Measurements from ENCODE around the gene SMNDC1. TPM values are rescaled to one million over a fixed set of nuclear protein-coding genes. Genes with fewer than 3 reads are reported as not detected.
"Not testable (repeated sequence)": the region's sequence is repeated elsewhere in the genome, so short reads cannot be mapped to it uniquely, and the experiment has no call there.

SMNDC1 gene
- total and polyA plus RNA-seq, 3 experiments from 2014 or later, result 17.7 to 60.1 (median 54.9) TPM

GRCh38 chr10:110336111-110336721 is 31.5 kb upstream of the SMNDC1 start:
- ChIA-PET POLR2A (no interaction called here), CTCF (no interaction called here)
- Histone ChIP-seq H3K36me3 (ENCODE audit: insufficient read depth, low read length) (no peaks in the 10 kb centered on the region), H3K4me3 (ENCODE audit: low read length) (no peak overlapping the region), H3K9me3 (ENCODE audit: low read length) (no peaks in the 10 kb centered on the region), H3K27me3 (ENCODE audit: insufficient read depth, low read length, poor library complexity, severe bottlenecking) (no peaks in the 10 kb centered on the region), H3K27ac (ENCODE audit: low read depth, low read length) (no peak overlapping the region), H3K4me1 (ENCODE audit: insufficient read depth, low read length) (no peaks in the 10 kb centered on the region)
- peaks cover 0 to 7% of the 10 kb centered on the region in 2 donors for H3K27me3 Mint-ChIP-seq
- H3K9me3 Mint-ChIP-seq, result no peaks in the 10 kb centered on the region
- no peak overlapping the region for H3K4me3 Mint-ChIP-seq
- H3K36me3 Mint-ChIP-seq, result no peaks in the 10 kb centered on the region
- no peak for DNase-seq
- H3K27ac Mint-ChIP-seq, result no peak overlapping the region
- H3K4me1 Mint-ChIP-seq, result peaks cover 8 to 13% (median 9%) of the 10 kb centered on the region in 3 donors

GRCh38 chr10:110335314-110336064 is 30.8 kb upstream of the SMNDC1 start:
- Histone ChIP-seq H3K27me3 (ENCODE audit: insufficient read depth, low read length, poor library complexity, severe bottlenecking) (no peaks in the 10 kb centered on the region), H3K9me3 (ENCODE audit: low read length) (no peaks in the 10 kb centered on the region), H3K4me3 (ENCODE audit: low read length) (no peak overlapping the region), H3K4me1 (ENCODE audit: insufficient read depth, low read length) (no peaks in the 10 kb centered on the region), H3K27ac (ENCODE audit: low read depth, low read length) (no peak overlapping the region), H3K36me3 (ENCODE audit: insufficient read depth, low read length) (no peaks in the 10 kb centered on the region)
- H3K4me3 Mint-ChIP-seq, result no peak overlapping the region
- H3K27ac Mint-ChIP-seq, result no peak overlapping the region
- no peak for DNase-seq
- ChIA-PET POLR2A (no interaction called here), CTCF (no interaction called here)
- H3K36me3 Mint-ChIP-seq, result peaks cover 0 to 5% (median 0%) of the 10 kb centered on the region in 3 donors
- peaks cover 0 to 6% of the 10 kb centered on the region in 2 donors for H3K27me3 Mint-ChIP-seq
- H3K4me1 Mint-ChIP-seq, result peaks cover 8 to 13% (median 9%) of the 10 kb centered on the region in 3 donors
- peaks cover 4 to 6% (median 5%) of the 10 kb centered on the region in 5 donors for H3K9me3 Mint-ChIP-seq

DNA sequence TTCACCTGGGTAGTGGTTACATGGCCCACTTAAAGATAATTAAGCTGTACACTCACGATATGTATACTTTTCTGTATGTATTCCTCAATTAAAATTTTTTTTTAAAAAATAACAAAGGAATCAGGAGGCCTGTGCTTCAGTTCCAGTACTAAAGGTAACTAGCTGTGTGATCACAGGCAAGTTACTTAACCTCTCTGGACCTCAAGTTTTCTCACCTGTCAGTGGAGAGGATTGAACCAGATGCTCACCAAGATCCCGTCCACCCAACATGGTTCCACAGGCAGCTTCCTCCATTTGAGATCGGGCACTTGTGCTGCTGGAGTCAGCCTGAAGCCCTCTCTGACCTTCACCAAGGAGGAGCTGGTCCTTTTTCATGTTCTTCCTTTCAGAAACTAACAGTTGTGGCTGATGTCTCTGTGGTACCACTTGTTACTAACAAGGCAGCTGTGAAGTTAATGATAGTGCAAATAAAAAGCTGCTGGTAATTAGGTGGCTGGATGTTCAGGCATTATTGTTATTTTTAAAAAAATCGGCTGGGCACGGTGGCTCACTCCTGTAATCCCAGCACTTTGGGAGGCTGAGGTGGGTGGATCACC is 29.4 kb upstream of the SMNDC1 start:
- peaks cover 8 to 16% (median 11%) of the 10 kb centered on the region in 5 donors for H3K9me3 Mint-ChIP-seq
- POLR2A ChIA-PET, result no interaction called here
- no peak overlapping the region for H3K27ac ChIP-seq (ENCODE audit: low read depth, low read length)
- no peak overlapping the region for H3K4me3 Mint-ChIP-seq
- H3K36me3 Mint-ChIP-seq, result peaks cover 0 to 8% (median 0%) of the 10 kb centered on the region in 3 donors
- H3K27me3 Mint-ChIP-seq, result no peaks in the 10 kb centered on the region
- DNase-seq, result no peak
- no peaks in the 10 kb centered on the region for H3K4me1 ChIP-seq (ENCODE audit: insufficient read depth, low read length)
- no peak overlapping the region for H3K27ac Mint-ChIP-seq
- H3K4me1 Mint-ChIP-seq, result peaks cover 8 to 13% (median 9%) of the 10 kb centered on the region in 3 donors
- CTCF ChIA-PET, result interaction anchor here (1.2 to 1.6 kb wide), 3 partner anchors 10 to 214 kb away, joined by 3 to 7 read pairs (median 5); no protein-coding TSS in a partner anchor
- no peak overlapping the region for H3K4me3 ChIP-seq (ENCODE audit: low read length)
- no peaks in the 10 kb centered on the region for H3K9me3 ChIP-seq (ENCODE audit: low read length)
- H3K36me3 ChIP-seq (ENCODE audit: insufficient read depth, low read length), result no peaks in the 10 kb centered on the region
- no peaks in the 10 kb centered on the region for H3K27me3 ChIP-seq (ENCODE audit: insufficient read depth, low read length, poor library complexity, severe bottlenecking)

DNA sequence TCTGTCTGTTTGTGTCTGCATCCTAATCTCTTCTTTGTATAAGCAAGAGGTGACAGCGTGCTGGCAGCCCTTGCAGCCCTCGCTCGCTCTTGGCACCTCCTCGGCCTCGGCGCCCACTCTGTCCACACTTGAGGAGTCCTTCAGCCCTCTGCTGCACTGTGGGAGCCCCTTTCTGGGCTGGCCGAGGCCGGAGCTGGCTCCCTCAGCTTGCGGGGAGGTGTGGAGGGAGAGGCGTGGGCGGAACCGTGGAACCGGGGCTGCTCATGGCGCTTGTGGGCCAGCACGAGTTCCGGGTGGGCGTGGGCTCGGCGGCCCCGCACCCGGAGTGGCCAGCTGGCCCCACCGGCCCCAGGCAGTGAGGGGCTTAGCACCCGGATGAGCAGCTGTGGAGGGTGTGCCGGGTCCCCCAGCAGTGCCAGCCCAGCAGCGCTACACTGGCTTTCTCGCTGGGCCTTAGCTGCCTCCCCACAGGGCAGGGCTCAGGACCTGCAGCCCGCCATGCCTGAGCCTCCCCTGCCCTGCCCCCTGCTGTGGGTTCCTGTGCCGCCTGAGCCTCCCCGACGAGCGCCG is 26.6 kb upstream of the SMNDC1 start:
- Mint-ChIP-seq H3K27me3 (peaks cover 3 to 12% of the 10 kb centered on the region in 2 donors), H3K36me3 (peaks cover 0 to 13% (median 0%) of the 10 kb centered on the region in 3 donors), H3K9me3 (peaks cover 8 to 16% (median 11%) of the 10 kb centered on the region in 5 donors), H3K4me1 (peaks cover 8 to 13% (median 9%) of the 10 kb centered on the region in 3 donors), H3K27ac (peak overlapping the region in 1 of 8 donors; percentile 79)
- H3K36me3 ChIP-seq (ENCODE audit: insufficient read depth, low read length); H3K4me3 ChIP-seq (ENCODE audit: low read length); H3K4me3 Mint-ChIP-seq; POLR2A ChIA-PET; CTCF ChIA-PET; DNase-seq; H3K27me3 ChIP-seq (ENCODE audit: insufficient read depth, low read length, poor library complexity, severe bottlenecking); H3K9me3 ChIP-seq (ENCODE audit: low read length); H3K27ac ChIP-seq (ENCODE audit: low read depth, low read length); H3K4me1 ChIP-seq (ENCODE audit: insufficient read depth, low read length): not testable (repeated sequence)

GRCh38 chr10:110330675-110331074 is 26.0 kb upstream of the SMNDC1 start:
- H3K4me1 Mint-ChIP-seq, result peaks cover 6 to 8% (median 7%) of the 10 kb centered on the region in 3 donors
- Histone ChIP-seq H3K27ac (ENCODE audit: low read depth, low read length) (no peak overlapping the region), H3K27me3 (ENCODE audit: insufficient read depth, low read length, poor library complexity, severe bottlenecking) (no peaks in the 10 kb centered on the region), H3K4me3 (ENCODE audit: low read length) (no peak overlapping the region), H3K36me3 (ENCODE audit: insufficient read depth, low read length) (no peaks in the 10 kb centered on the region), H3K4me1 (ENCODE audit: insufficient read depth, low read length) (no peaks in the 10 kb centered on the region), H3K9me3 (ENCODE audit: low read length) (no peaks in the 10 kb centered on the region)
- peak overlapping the region in 1 of 8 donors; percentile 77 for H3K27ac Mint-ChIP-seq
- peaks cover 7 to 18% of the 10 kb centered on the region in 2 donors for H3K27me3 Mint-ChIP-seq
- ChIA-PET CTCF (no interaction called here), POLR2A (no interaction called here)
- H3K36me3 Mint-ChIP-seq, result peaks cover 0 to 13% (median 0%) of the 10 kb centered on the region in 3 donors
- peaks cover 8 to 16% (median 11%) of the 10 kb centered on the region in 5 donors for H3K9me3 Mint-ChIP-seq
- H3K4me3 Mint-ChIP-seq, result no peak overlapping the region
- DNase-seq, result no peak

DNA sequence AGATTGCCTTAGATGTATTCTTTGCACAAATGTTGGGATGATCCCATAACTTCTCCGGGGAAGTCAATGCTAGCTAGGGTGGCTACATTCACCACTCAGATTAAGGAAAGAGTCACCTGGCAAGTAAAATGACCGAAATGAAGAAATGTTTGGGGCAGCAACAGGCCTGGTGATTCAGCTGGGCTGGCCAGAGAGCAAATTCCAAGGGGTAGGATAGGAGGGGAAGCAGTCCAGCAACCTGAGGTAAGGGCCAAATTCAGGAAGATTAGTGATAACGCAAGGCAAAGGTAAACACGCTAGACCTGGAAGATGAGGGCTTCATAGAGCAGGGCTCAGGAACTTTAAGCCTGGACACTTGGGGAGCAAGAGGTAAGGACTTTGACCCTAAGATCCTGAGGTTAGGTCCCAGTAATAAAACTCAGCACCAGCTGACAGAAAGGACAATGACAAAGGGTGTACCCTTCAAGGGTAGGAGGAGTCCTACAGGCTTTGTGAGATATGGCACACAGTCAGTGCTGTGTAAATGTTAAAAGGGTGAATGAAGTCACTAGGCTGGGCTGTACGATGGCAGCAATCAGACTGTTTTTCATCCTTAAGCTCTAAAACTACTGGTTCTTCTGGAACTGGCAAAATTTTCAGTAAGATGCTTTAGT is 22.7 kb upstream of the SMNDC1 start:
- Mint-ChIP-seq H3K36me3 (peaks cover 0 to 13% (median 0%) of the 10 kb centered on the region in 3 donors), H3K9me3 (peaks cover 8 to 16% (median 12%) of the 10 kb centered on the region in 5 donors), H3K4me3 (no peak overlapping the region), H3K4me1 (no peaks in the 10 kb centered on the region), H3K27me3 (peaks cover 10 to 29% of the 10 kb centered on the region in 2 donors), H3K27ac (no peak overlapping the region)
- H3K4me1 ChIP-seq (ENCODE audit: insufficient read depth, low read length), result no peaks in the 10 kb centered on the region
- POLR2A ChIA-PET, result no interaction called here
- H3K4me3 ChIP-seq (ENCODE audit: low read length), result no peak overlapping the region
- CTCF ChIA-PET, result no interaction called here
- no peak for DNase-seq
- no peak overlapping the region for H3K27ac ChIP-seq (ENCODE audit: low read depth, low read length)
- H3K9me3 ChIP-seq (ENCODE audit: low read length), result no peaks in the 10 kb centered on the region
- no peaks in the 10 kb centered on the region for H3K27me3 ChIP-seq (ENCODE audit: insufficient read depth, low read length, poor library complexity, severe bottlenecking)
- H3K36me3 ChIP-seq (ENCODE audit: insufficient read depth, low read length), result no peaks in the 10 kb centered on the region

DNA sequence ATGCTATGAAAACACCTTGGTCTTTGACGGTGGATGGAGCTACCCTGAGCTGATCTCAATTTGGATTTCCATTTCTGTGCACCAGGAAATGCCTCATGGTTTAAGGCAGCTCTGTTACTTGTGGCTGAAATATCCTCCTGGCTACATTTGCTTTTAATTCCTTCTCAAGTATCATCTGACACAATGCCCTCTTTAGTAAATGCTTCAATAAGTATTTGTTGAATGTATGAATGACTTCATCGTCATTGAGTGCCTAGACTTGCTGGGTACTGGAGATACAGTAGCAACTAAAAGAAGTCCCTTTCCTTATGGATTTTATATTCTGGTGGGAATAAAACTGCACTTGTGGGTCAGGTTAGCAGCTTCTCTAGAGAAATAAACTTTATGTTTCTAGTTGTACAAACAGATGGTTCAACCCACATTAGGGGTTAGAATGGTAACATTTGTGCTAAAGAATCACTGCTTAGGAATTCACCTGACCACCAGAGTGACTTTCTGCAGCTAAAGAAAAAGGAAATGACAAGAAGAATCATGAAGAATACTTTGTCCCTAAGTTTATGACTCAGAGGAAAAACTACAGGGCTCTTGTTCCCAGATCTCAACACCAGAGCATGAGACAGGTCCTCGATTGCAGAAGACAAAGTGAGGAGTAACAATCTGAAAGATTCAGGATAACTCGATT is 21.8 kb upstream of the SMNDC1 start:
- H3K4me1 ChIP-seq (ENCODE audit: insufficient read depth, low read length), result no peaks in the 10 kb centered on the region
- H3K4me1 Mint-ChIP-seq, result no peaks in the 10 kb centered on the region
- DNase-seq, result no peak
- no peaks in the 10 kb centered on the region for H3K36me3 ChIP-seq (ENCODE audit: insufficient read depth, low read length)
- H3K9me3 ChIP-seq (ENCODE audit: low read length), result no peaks in the 10 kb centered on the region
- H3K27me3 Mint-ChIP-seq, result peaks cover 10 to 32% of the 10 kb centered on the region in 2 donors
- peak overlapping the region in 2 of 8 donors; percentile 56 to 88 for H3K27ac Mint-ChIP-seq
- POLR2A ChIA-PET, result no interaction called here
- no peaks in the 10 kb centered on the region for H3K27me3 ChIP-seq (ENCODE audit: insufficient read depth, low read length, poor library complexity, severe bottlenecking)
- no peak overlapping the region for H3K4me3 ChIP-seq (ENCODE audit: low read length)
- no peak overlapping the region for H3K4me3 Mint-ChIP-seq
- H3K36me3 Mint-ChIP-seq, result peaks cover 0 to 16% (median 0%) of the 10 kb centered on the region in 3 donors
- no peak overlapping the region for H3K27ac ChIP-seq (ENCODE audit: low read depth, low read length)
- CTCF ChIA-PET, result no interaction called here
- H3K9me3 Mint-ChIP-seq, result peaks cover 8 to 18% (median 13%) of the 10 kb centered on the region in 5 donors
